DOHH2 (cell line): ENCODE measurements around the gene ABHD14A.

Source experiments
- EZH2phosphoT487 ChIP-seq: fragments of 200-600 bp; sonication (generic); IDR thresholded peaks from 2 replicates; pipeline ENCODE4 v1.6.1; 2017; ENCODE audit warnings: borderline replicate concordance, mild to moderate bottlenecking, antibody characterized with exemption, low read length, moderate library complexity, mixed read lengths
- TF ChIP-seq, protein P1 (sequence below): fragments of 200-600 bp; sonication (generic); IDR thresholded peaks from one replicate; pipeline ENCODE4 v1.5.1; 2014; ENCODE audit warnings: antibody characterized with exemption, mild to moderate bottlenecking, low read depth, low read length; ENCODE audit not compliant: poor library complexity, severe bottlenecking

DNA sequence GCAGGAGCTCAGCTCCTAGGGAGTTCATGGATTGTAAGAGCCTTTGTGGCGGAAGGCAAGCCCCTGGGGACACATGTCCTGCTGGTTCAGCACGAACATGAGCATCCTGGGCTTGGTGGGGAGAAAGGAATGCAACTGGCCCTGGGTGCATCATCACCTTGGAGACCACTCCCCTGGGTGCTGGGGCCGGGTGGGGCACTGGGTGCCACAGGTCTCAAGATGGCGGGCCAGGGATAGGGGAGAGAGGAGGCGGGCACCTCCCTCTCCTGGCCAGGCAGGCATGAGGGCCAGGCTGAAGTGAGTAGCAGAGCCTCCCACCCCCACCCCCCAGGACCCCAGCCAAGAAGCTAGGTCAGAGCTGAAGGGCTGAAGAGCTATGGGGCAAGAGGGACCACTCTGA lies 8.4 kb upstream of the ABHD14A start:
- TF ChIP-seq, protein P1, sequence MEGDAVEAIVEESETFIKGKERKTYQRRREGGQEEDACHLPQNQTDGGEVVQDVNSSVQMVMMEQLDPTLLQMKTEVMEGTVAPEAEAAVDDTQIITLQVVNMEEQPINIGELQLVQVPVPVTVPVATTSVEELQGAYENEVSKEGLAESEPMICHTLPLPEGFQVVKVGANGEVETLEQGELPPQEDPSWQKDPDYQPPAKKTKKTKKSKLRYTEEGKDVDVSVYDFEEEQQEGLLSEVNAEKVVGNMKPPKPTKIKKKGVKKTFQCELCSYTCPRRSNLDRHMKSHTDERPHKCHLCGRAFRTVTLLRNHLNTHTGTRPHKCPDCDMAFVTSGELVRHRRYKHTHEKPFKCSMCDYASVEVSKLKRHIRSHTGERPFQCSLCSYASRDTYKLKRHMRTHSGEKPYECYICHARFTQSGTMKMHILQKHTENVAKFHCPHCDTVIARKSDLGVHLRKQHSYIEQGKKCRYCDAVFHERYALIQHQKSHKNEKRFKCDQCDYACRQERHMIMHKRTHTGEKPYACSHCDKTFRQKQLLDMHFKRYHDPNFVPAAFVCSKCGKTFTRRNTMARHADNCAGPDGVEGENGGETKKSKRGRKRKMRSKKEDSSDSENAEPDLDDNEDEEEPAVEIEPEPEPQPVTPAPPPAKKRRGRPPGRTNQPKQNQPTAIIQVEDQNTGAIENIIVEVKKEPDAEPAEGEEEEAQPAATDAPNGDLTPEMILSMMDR = no peak
- no peak for TF ChIP-seq EZH2phosphoT487
